ENCODE results near the gene PCDH15. TPM values are rescaled to one million over a fixed set of nuclear protein-coding genes. Genes with fewer than 3 reads are reported as not detected.

The PCDH15 gene
- total RNA-seq, 1 donor from 2014 or later = 0.25 TPM

- intact Hi-C loops (cut with DNase I) = no loop called here
- no peaks in the 10 kb centered on the region for H3K9me3 ChIP-seq
- DNase-seq (ENCODE audit: extremely low spot score in 2 of 2) = no peak
- TF ChIP-seq CTCF (IDR thresholded peaks at IDR 0.05) (no peak), POLR2A (IDR thresholded peaks at IDR 0.05) (no peak), POLR2AphosphoS5 (IDR thresholded peaks at IDR 0.05; ENCODE audit: insufficient read depth in 1 of 2, low read depth in 1 of 2) (no peak)
- no peak overlapping the region for H3K4me3 ChIP-seq
- H3K27ac ChIP-seq = no peak overlapping the region
- no peaks in the 10 kb centered on the region for H3K36me3 ChIP-seq
- no peaks in the 10 kb centered on the region for H3K4me1 ChIP-seq
- no peaks in the 10 kb centered on the region for H3K27me3 ChIP-seq
Measured at GRCh38 chr10:54665095-54665494, 135.9 kb downstream of the PCDH15 start.

GRCh38 chr10:54660397-54660796 lies 140.6 kb downstream of the PCDH15 start:
- H3K36me3 ChIP-seq = no peaks in the 10 kb centered on the region
- no peak overlapping the region for H3K27ac ChIP-seq
- H3K4me1 ChIP-seq = no peaks in the 10 kb centered on the region
- H3K4me3 ChIP-seq = no peak overlapping the region
- no peaks in the 10 kb centered on the region for H3K9me3 ChIP-seq
- intact Hi-C loops (cut with DNase I) = no loop called here
- no peak for TF ChIP-seq POLR2A (IDR thresholded peaks at IDR 0.05)
- no peak for TF ChIP-seq POLR2AphosphoS5 (IDR thresholded peaks at IDR 0.05; ENCODE audit: insufficient read depth in 1 of 2, low read depth in 1 of 2)
- TF ChIP-seq CTCF (IDR thresholded peaks at IDR 0.05) = no peak
- no peaks in the 10 kb centered on the region for H3K27me3 ChIP-seq
- DNase-seq (ENCODE audit: extremely low spot score in 2 of 2) = no peak

GRCh38 chr10:54656643-54657042 lies 144.4 kb downstream of the PCDH15 start:
- Histone ChIP-seq H3K27me3 (no peaks in the 10 kb centered on the region), H3K4me3 (no peak overlapping the region), H3K4me1 (no peaks in the 10 kb centered on the region), H3K36me3 (no peaks in the 10 kb centered on the region), H3K9me3 (no peaks in the 10 kb centered on the region), H3K27ac (no peak overlapping the region)
- no peak for DNase-seq (ENCODE audit: extremely low spot score in 2 of 2)
- intact Hi-C loops (cut with DNase I) = no loop called here
- TF ChIP-seq POLR2A (IDR thresholded peaks at IDR 0.05) (no peak), CTCF (IDR thresholded peaks at IDR 0.05) (no peak), POLR2AphosphoS5 (IDR thresholded peaks at IDR 0.05; ENCODE audit: insufficient read depth in 1 of 2, low read depth in 1 of 2) (no peak)

- TF ChIP-seq POLR2AphosphoS5 (IDR thresholded peaks at IDR 0.05; ENCODE audit: insufficient read depth in 1 of 2, low read depth in 1 of 2) = no peak
- TF ChIP-seq CTCF (IDR thresholded peaks at IDR 0.05) = no peak
- no peak for TF ChIP-seq POLR2A (IDR thresholded peaks at IDR 0.05)
Measured at GRCh38 chr10:54653518-54653917, 147.5 kb downstream of the PCDH15 start.

GRCh38 chr10:54650547-54650946 lies 150.5 kb downstream of the PCDH15 start:
- no peaks in the 10 kb centered on the region for H3K9me3 ChIP-seq
- TF ChIP-seq POLR2A (IDR thresholded peaks at IDR 0.05) = no peak
- no peak for TF ChIP-seq CTCF (IDR thresholded peaks at IDR 0.05)
- no peak for TF ChIP-seq POLR2AphosphoS5 (IDR thresholded peaks at IDR 0.05; ENCODE audit: insufficient read depth in 1 of 2, low read depth in 1 of 2)
- H3K36me3 ChIP-seq = no peaks in the 10 kb centered on the region
- H3K27ac ChIP-seq = no peak overlapping the region
- DNase-seq (ENCODE audit: extremely low spot score in 2 of 2) = no peak
- H3K4me3 ChIP-seq = no peak overlapping the region
- intact Hi-C loops (cut with DNase I) = no loop called here
- no peaks in the 10 kb centered on the region for H3K27me3 ChIP-seq
- H3K4me1 ChIP-seq = no peaks in the 10 kb centered on the region

More at GRCh38 chr10:54653518-54653917, 147.5 kb downstream of the PCDH15 start:
- Histone ChIP-seq H3K27ac (no peak overlapping the region), H3K4me3 (no peak overlapping the region), H3K9me3 (no peaks in the 10 kb centered on the region), H3K36me3 (no peaks in the 10 kb centered on the region), H3K27me3 (no peaks in the 10 kb centered on the region), H3K4me1 (no peaks in the 10 kb centered on the region)
- DNase-seq (ENCODE audit: extremely low spot score in 2 of 2) = no peak
- intact Hi-C loops (cut with DNase I) = no loop called here
